GM12875 (cell line): ENCODE data around the gene ABCG1.

Experiments
- H3K4me3 ChIP-seq: one replicate; pipeline ENCODE4 v1.5.1; 2011; ENCODE audit warnings: low read depth, low read length, control low read depth
- CTCF ChIP-seq: IDR thresholded peaks from 2 replicates; pipeline ENCODE4 v1.5.1; 2011; ENCODE audit warnings: low read depth, mild to moderate bottlenecking, control low read depth, inconsistent platforms, low read length, moderate library complexity, borderline replicate concordance; ENCODE audit not compliant: insufficient read depth

The ABCG1 gene

GRCh38 chr21:42228709-42229220 lies 9.8 kb downstream of the ABCG1 start:
- TF ChIP-seq CTCF: no peak

GRCh38 chr21:42229676-42230075 lies 10.7 kb downstream of the ABCG1 start:
- TF ChIP-seq CTCF: no peak
- no peak overlapping the region for H3K4me3 ChIP-seq

More at GRCh38 chr21:42228709-42229220, 9.8 kb downstream of the ABCG1 start:
- no peak overlapping the region for H3K4me3 ChIP-seq

- no peak overlapping the region for H3K4me3 ChIP-seq
- no peak for TF ChIP-seq CTCF
Observed at GRCh38 chr21:42230178-42230577, 11.2 kb downstream of the ABCG1 start.

- no peak for TF ChIP-seq CTCF
- H3K4me3 ChIP-seq: no peak overlapping the region
Observed at GRCh38 chr21:42230636-42231035, 11.7 kb downstream of the ABCG1 start.

- no peak for TF ChIP-seq CTCF
Observed at GRCh38 chr21:42231756-42232155, 12.8 kb downstream of the ABCG1 start.

GRCh38 chr21:42232176-42232825 lies 13.4 kb downstream of the ABCG1 start:
- no peak for TF ChIP-seq CTCF
- H3K4me3 ChIP-seq: no peak overlapping the region

More at GRCh38 chr21:42231756-42232155, 12.8 kb downstream of the ABCG1 start:
- H3K4me3 ChIP-seq: no peak overlapping the region

- no peak overlapping the region for H3K4me3 ChIP-seq
- TF ChIP-seq CTCF: peak; percentile 43; the same call in 1 of the 2 replicates
Observed at GRCh38 chr21:42233067-42233961, 14.4 kb downstream of the ABCG1 start.
